Forelimb muscle (tissue), 1 donor: ENCODE data around the gene OR2V2. TPM values are rescaled to one million over a fixed set of nuclear protein-coding genes. Genes with fewer than 3 reads are reported as not detected.
"Not testable (repeated sequence)": the region's sequence is repeated elsewhere in the genome, so short reads cannot be mapped to it uniquely, and the experiment has no call there.

Experiments used
- DNase-seq: peaks from one replicate; pipeline ENCODE4 v3.0.0-alpha.2; 2013; ENCODE audit warnings: low read depth
- polyA plus RNA-seq: library from polyadenylated mRNA; unstranded; fragments of 120-200 nt; gene quantifications from one replicate; pipeline ENCODE4 v1.2.1, GENCODE V29; 2013; ENCODE audit not compliant: insufficient read length

Gene OR2V2, protein sequence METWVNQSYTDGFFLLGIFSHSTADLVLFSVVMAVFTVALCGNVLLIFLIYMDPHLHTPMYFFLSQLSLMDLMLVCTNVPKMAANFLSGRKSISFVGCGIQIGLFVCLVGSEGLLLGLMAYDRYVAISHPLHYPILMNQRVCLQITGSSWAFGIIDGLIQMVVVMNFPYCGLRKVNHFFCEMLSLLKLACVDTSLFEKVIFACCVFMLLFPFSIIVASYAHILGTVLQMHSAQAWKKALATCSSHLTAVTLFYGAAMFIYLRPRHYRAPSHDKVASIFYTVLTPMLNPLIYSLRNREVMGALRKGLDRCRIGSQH
- not detected for polyA plus RNA-seq

DNA sequence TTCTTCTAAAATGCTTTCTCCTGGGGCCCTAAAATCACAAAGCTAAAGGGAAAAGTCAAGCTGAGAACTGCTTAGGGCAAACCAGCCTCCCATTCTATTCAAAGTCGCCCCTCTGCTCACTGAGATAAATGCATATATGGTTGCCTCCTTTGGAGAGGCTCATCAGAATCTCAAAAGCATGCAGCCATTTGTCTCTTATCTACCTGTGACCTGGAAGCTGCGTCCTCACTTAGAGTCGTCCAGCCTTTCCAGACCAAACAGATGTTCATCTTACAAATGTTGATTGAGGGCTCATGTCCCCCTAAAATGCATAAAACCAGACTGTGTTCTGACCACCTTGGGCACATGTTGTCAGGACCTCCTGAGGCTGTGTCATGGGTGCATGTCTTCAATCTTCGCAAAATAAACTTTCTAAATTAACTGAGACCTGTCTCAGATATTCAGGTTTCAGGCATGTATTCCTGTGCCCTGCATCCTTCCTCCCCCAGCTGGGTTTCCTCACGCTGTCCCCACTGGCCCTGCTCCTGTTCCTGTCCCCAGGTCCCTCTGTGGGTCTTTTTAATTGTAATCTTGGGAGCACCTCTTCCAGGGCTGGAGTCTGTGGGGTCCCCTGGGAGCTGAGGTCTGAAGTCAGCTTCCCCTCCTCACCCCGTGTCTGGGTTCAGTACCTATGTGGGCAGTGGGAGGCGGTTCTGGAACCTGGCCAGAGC, at the start of gene OR2V2:
Gene OR2V2 (plus strand): TSS at position 660 of the 710 bp plus-strand sequence. CDS start 7,357 bp downstream, outside the sequence.
- not testable (repeated sequence) for DNase-seq

GRCh38 chr5:181097759-181098491, 49.5 kb upstream of the OR2V2 start:
- DNase-seq, result not testable (repeated sequence)

DNA sequence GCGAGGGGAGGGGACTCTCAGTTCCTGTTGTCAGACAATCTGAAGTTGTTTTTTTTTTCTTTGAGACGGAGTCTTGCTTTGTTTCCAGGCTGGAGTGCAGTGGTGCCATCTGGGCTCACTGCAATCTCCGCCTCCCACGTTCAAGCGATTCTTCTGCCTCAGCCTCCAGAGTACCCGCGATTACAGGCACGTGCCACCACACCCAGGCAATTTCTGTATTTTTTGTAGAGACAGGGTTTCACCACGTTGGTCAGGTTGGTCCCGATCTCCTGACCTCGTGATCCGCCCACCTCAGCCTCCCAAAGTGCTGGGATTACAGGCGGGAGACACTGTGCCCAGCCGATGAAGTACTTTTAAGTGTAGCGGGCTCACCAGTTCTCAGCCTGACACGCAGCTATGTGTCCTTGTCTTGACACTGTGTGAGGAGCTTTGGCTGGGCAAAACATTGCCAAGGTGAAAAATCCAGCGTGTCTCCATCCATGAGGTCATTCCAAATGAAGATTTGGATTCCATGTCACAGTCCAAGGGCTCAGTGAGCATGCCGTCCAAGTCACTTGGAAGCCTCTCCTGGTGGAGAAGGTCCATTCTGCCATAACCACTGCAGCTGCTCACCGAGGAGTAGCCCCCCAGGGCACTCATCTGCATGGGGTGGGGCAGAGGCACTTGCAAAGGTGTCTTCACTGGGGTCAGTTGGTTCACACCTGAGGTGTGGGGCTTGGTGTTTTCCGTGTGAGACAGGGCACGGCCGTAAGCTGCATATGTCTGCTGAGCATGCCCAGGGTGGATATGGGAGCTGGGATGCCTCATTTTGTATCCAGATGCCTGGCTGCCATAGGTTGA, 48.4 kb upstream of the OR2V2 start:
- no peak for DNase-seq

- DNase-seq, result no peak
Measured at GRCh38 chr5:181099602-181100086, 47.7 kb upstream of the OR2V2 start.

GRCh38 chr5:181100121-181100875, 47.1 kb upstream of the OR2V2 start:
- no peak for DNase-seq

DNA sequence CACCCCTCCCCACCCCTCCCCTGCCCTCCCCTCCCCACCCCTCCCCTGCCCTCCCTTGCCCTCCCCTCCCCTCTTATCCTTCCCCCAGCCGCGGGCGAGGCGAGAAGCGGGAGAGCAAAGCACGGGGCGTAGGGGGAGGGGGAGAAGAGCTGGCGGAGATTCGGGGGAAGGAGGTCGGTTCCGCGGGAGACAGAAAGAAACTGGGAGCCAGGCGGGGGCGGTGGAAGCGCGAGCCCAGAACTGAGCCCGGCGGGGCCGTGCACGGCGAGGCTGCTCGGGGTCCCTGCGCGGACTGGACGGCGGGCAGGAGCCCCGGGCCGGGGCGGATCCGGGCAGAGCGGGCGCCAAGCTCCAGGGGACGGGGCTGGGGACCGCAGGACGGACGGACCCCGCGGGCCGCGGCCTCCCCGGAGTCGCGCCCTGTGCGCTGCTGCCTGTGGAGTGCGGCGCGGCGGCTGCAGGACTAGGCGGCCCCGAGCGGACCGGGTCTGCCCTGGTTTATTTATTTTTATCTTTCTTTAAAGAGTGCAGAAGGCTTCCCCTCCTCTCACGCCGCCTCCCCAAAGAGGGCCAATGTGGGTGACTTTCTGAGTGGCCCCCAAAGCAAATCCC, 46.2 kb upstream of the OR2V2 start:
- not testable (repeated sequence) for DNase-seq

- DNase-seq, result not testable (repeated sequence)
Measured at GRCh38 chr5:181101930-181102674, 45.3 kb upstream of the OR2V2 start.

GRCh38 chr5:181104259-181104568, 43.2 kb upstream of the OR2V2 start:
- DNase-seq, result not testable (repeated sequence)

- DNase-seq, result not testable (repeated sequence)
Measured at GRCh38 chr5:181104606-181105390, 42.6 kb upstream of the OR2V2 start.

- no peak for DNase-seq
Measured at GRCh38 chr5:181105391-181106025, 41.9 kb upstream of the OR2V2 start.

- DNase-seq, result no peak
Measured at GRCh38 chr5:181107699-181108098, 39.7 kb upstream of the OR2V2 start.

GRCh38 chr5:181108578-181109165, 38.7 kb upstream of the OR2V2 start:
- DNase-seq, result no peak

DNA sequence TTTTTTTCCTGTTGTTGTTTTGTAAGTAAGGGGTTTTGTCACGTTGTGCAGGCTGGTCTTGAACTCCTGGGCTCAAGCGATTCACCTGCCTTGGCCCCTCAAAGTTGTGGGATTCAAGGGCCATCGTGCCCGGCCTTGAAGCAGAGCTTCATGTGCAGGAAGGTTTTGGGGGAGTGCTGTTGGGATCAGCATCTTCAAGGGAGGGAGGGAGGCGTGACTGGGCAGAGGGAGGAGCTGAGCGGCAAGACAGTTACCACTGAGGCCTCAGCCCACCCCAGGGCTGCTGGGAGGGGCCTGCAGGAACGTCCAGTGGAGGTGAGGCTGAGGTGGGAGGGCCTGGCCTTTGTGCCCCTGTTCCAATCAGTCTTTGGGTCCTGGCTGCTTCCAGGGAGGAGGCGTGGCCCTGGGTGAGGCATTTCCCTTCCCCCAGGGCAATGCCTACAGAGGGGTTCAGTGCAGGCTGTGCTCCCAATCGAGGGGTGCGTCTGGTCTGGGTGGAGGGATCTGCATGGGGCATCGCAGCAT, 37.8 kb upstream of the OR2V2 start:
- no peak for DNase-seq

- no peak for DNase-seq
Measured at GRCh38 chr5:181111010-181111409, 36.4 kb upstream of the OR2V2 start.

GRCh38 chr5:181112476-181112875, 34.9 kb upstream of the OR2V2 start:
- no peak for DNase-seq

DNA sequence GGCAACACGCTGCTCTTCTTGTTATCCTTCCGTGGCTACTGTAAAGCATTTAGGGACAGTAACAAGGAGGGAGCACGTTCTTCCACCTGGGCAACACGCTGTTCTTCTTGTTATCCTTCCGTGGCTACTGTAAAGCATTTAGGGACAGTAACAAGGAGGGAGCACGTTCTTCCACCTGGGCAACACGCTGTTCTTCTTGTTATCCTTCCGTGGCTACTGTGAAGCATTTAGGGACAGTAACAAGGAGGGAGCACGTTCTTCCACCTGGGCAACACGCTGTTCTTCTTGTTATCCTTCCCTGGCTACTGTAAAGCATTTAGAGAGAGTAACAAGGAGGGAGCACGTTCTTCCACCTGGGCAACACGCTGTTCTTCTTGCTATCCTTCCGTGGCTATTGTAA, 33.8 kb upstream of the OR2V2 start:
- DNase-seq, result not testable (repeated sequence)

DNA sequence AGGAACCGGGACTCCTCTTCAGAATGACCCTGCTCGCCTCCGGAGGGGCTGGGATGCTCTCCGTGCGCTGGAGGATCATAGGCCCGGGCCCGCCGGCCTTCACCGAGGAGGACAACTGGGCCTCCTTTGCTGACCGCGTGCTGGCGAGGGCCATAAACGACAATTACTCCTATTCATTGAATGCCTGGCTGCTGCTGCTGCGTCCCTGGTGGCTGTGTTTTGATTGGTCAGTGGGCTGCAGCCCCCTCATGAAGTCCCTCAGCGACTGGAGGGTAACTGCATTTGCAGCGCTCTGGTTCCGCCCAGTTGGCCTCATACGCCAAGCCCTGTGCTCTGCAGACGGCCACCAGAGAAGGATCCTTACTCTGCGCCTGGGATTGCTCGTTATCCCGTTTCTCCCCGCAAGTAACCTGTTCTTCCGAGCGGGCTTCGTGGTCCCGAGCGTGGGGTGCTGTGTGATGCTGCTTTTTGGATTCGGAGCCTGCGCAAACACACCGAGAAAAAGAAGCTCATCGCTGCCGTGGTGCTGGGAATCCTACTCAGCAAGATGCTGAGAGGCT, 33.0 kb upstream of the OR2V2 start:
- no peak for DNase-seq
